HEK293T (cell line): Measurements from ENCODE around the gene ASPSCR1.

Source experiments
- CTCF ChIA-PET: fragments of 350-600 bp; formaldehyde crosslinking; extraction: SDS; loops from one replicate; lab custom pipeline; 2021; ENCODE audit warnings: antibody characterized with exemption, inconsistent platforms; lab: Yijun Ruan, JAX
- POLR2A ChIA-PET: fragments of 350-600 bp; formaldehyde crosslinking; extraction: SDS; loops from one replicate; lab custom pipeline; 2020; ENCODE audit warnings: antibody characterized with exemption, inconsistent platforms; lab: Yijun Ruan, JAX
- DNase-seq: peaks from one replicate; pipeline ENCODE4 v3.0.0; 2012; ENCODE audit warnings: mixed read lengths; ENCODE audit errors: extremely low spot score
- ARNT ChIP-seq: fragments of 450-650 bp; IDR thresholded peaks from 2 replicates; pipeline ENCODE4 v1.6.1; 2017; ENCODE audit warnings: mild to moderate bottlenecking
- BHLHE40 ChIP-seq: fragments of 450-650 bp; IDR thresholded peaks from 2 replicates; pipeline ENCODE4 v1.6.1; 2016; ENCODE audit warnings: mild to moderate bottlenecking, moderate library complexity, borderline replicate concordance
- CTBP1 ChIP-seq: fragments of 450-650 bp; IDR thresholded peaks from 2 replicates; pipeline ENCODE4 v1.6.1; 2016; ENCODE audit warnings: borderline replicate concordance
- ELF4 ChIP-seq: fragments of 450-650 bp; IDR thresholded peaks from 2 replicates; pipeline ENCODE4 v1.6.1; 2017; ENCODE audit warnings: antibody characterized with exemption
- FOXA1 ChIP-seq: fragments of 450-650 bp; IDR thresholded peaks from 2 replicates; pipeline ENCODE4 v1.6.1; 2016; ENCODE audit warnings: mild to moderate bottlenecking
- FOXK2 ChIP-seq: fragments of 450-650 bp; IDR thresholded peaks from 2 replicates; pipeline ENCODE4 v1.6.1; 2016; ENCODE audit warnings: mild to moderate bottlenecking
- FOXM1 ChIP-seq: fragments of 450-650 bp; IDR thresholded peaks from 2 replicates; pipeline ENCODE4 v1.6.1; 2017; ENCODE audit warnings: mild to moderate bottlenecking, borderline replicate concordance
- HDGF ChIP-seq: fragments of 450-650 bp; IDR thresholded peaks from 2 replicates; pipeline ENCODE4 v1.6.1; 2017; ENCODE audit warnings: antibody characterized with exemption, borderline replicate concordance
- L3MBTL2 ChIP-seq: fragments of 450-650 bp; conservative IDR thresholded peaks from 2 replicates; pipeline ENCODE4 v1.6.1; 2016; ENCODE audit warnings: mild to moderate bottlenecking
- LEF1 ChIP-seq: fragments of 450-650 bp; IDR thresholded peaks from 2 replicates; pipeline ENCODE4 v1.6.1; 2017; ENCODE audit warnings: mild to moderate bottlenecking, borderline replicate concordance
- NFRKB ChIP-seq: fragments of 450-650 bp; IDR thresholded peaks from 2 replicates; pipeline ENCODE4 v1.6.1; 2016; ENCODE audit warnings: mild to moderate bottlenecking, moderate library complexity
- SP1 ChIP-seq: fragments of 450-650 bp; IDR thresholded peaks from 2 replicates; pipeline ENCODE4 v1.6.1; 2017
- SUZ12 ChIP-seq: fragments of 450-650 bp; IDR thresholded peaks from 2 replicates; pipeline ENCODE4 v1.6.1; 2016; ENCODE audit warnings: mild to moderate bottlenecking
- TARDBP ChIP-seq: fragments of 450-650 bp; IDR thresholded peaks from 2 replicates; pipeline ENCODE4 v1.6.1; 2016
- ZNF384 ChIP-seq: fragments of 450-650 bp; IDR thresholded peaks from 2 replicates; pipeline ENCODE4 v1.6.1; 2016
- TF ChIP-seq, protein P1 (sequence below): fragments of 450-650 bp; IDR thresholded peaks from 2 replicates; pipeline ENCODE4 v1.6.1; 2016

Gene ASPSCR1

DNA sequence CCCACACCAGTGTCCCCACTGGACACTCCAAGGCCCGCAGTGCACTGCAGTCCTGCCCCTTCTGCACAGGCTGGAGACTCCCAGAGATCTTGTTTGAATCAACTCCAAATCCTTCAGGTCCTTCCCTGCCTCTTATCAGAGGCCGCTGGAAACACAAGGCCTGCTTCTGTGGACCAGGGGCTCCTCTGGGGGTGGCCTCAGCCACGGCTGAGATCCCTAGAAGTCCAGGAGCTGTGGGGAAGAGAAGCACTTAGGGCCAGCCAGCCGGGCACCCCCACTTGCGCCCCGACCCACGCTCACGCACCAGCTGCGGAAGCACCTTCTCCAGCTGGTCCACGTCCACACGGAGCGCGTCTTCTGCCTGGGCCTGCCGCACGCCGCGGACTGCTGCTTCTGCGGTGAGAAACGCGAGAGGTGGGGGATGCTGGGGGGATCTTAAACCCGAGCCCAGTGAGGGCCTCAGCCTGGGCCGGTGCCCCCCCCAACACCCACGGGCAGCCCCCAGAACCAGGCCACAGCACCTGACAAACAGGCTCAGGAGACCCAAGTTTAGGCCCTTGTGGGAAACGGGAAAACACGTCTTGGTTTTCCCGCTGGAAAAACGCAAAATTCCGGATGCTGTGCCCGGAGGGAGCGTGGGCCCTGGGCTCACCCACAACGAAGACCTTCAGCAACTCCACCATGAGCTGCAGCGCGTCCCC is 41.7 kb downstream of the ASPSCR1 start:
- ChIA-PET CTCF (interaction anchor here (0.7 to 4.4 kb wide), 6 partner anchors 10 to 84 kb away, joined by 3 to 34 read pairs (median 6); partner anchors contain the start of gene NOTUM), POLR2A (interaction anchor here (1.0 to 1.7 kb wide), 3 partner anchors 12 to 146 kb away, joined by 3 to 6 read pairs (median 3); partner anchors contain the start of gene RAC3)
- no peak for DNase-seq
- TF ChIP-seq SP1: no peak
- no peak for TF ChIP-seq FOXM1
- TF ChIP-seq FOXA1: no peak
- no peak for TF ChIP-seq BHLHE40
- no peak for TF ChIP-seq LEF1
- no peak for TF ChIP-seq FOXK2
- TF ChIP-seq TARDBP: no peak
- no peak for TF ChIP-seq SUZ12
- no peak for TF ChIP-seq ARNT
- TF ChIP-seq, protein P1, sequence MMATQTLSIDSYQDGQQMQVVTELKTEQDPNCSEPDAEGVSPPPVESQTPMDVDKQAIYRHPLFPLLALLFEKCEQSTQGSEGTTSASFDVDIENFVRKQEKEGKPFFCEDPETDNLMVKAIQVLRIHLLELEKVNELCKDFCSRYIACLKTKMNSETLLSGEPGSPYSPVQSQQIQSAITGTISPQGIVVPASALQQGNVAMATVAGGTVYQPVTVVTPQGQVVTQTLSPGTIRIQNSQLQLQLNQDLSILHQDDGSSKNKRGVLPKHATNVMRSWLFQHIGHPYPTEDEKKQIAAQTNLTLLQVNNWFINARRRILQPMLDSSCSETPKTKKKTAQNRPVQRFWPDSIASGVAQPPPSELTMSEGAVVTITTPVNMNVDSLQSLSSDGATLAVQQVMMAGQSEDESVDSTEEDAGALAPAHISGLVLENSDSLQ: no peak
- TF ChIP-seq ZNF384: no peak
- TF ChIP-seq ELF4: no peak
- TF ChIP-seq HDGF: no peak

DNA sequence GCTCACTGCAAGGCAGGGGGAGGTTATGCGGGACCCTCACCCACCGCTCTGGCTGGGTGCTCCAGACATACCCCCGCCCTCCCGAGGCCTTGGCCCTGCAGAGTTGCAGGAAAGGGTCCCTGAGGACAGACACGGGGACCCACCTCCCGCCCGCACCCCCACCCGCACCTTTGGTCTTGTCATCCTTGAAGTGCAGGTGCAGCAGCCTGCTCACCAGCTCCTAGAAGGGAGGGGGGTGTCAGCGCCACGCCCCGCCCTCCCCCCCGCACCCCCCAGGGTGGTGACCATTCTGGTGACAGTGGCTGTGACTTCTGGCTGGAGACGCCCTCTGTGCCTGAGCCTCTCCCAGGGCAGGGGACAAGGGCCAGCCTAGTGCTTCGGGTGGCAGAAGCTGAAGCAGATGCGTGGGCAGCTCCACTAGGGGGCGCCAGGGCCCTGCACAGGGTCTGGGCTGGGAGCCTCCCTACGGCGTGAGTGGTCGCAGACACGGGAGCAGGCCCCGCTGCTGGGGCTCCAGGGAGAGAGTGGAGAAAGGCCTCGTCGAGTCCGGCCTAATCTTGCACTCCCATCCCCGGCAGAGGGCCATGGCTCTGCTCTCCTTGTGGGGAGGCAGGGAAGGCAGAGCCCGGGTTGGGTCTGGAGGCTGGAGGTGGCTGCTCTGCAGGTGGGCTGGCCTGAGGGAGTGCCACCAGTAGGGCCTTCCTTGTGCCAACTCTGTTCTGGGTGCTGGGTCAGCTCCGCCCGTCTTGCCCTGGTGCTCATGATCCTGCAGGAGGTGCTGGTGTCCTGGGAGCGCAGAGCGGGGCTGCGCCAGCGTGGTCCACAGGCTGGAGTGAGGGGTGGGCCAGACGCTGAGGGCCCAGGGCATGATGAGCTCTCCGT is 42.5 kb downstream of the ASPSCR1 start:
- POLR2A ChIA-PET: interaction anchor here (1.0 to 2.8 kb wide), 5 partner anchors 12 to 147 kb away, joined by 3 to 13 read pairs (median 3); partner anchors contain the start of gene RAC3
- TF ChIP-seq NFRKB (no peak), HDGF (peak; percentile 75; the same call in 1 of the 2 replicates)
- CTCF ChIA-PET: interaction anchor here (0.7 to 4.4 kb wide), 9 partner anchors 10 to 135 kb away, joined by 3 to 34 read pairs (median 5); partner anchors contain the start of genes NOTUM and RAC3
- peak; percentile 83 for DNase-seq

DNA sequence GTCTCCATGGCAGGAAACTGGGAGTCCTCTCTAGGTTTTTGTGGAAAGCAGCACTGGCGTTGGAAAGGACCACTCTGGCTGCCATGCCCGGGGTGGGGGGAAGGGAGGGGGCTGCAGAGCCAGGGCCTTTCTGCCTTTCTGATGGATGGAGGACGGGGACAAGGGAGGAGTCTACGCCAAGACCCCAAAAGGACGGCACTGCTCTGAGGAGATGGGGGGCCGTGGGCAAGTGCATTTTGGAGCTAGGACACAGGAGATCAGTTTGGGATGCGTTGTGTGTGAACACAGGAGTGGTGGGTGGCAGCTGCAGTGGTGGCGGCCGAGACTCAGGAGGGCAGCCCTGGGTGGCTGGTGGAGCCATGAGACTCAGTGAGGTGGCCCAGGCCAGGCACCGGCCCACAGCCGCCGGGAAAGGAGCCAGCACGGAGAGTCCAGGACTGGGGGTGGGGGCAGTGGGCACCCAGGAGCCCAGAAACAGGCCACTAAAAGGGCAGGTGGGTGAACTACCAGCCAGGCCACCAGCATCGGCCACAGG is 43.2 kb downstream of the ASPSCR1 start:
- ChIA-PET POLR2A (interaction anchor here (1.0 to 2.8 kb wide), 5 partner anchors 11 to 148 kb away, joined by 3 to 13 read pairs (median 3); partner anchors contain the start of gene RAC3), CTCF (interaction anchor here (1.0 to 4.4 kb wide), 9 partner anchors 10 to 135 kb away, joined by 3 to 34 read pairs (median 5); partner anchors contain the start of genes NOTUM and RAC3)
- no peak for DNase-seq
- TF ChIP-seq, protein P1: no peak
- TF ChIP-seq ELF4: no peak

DNA sequence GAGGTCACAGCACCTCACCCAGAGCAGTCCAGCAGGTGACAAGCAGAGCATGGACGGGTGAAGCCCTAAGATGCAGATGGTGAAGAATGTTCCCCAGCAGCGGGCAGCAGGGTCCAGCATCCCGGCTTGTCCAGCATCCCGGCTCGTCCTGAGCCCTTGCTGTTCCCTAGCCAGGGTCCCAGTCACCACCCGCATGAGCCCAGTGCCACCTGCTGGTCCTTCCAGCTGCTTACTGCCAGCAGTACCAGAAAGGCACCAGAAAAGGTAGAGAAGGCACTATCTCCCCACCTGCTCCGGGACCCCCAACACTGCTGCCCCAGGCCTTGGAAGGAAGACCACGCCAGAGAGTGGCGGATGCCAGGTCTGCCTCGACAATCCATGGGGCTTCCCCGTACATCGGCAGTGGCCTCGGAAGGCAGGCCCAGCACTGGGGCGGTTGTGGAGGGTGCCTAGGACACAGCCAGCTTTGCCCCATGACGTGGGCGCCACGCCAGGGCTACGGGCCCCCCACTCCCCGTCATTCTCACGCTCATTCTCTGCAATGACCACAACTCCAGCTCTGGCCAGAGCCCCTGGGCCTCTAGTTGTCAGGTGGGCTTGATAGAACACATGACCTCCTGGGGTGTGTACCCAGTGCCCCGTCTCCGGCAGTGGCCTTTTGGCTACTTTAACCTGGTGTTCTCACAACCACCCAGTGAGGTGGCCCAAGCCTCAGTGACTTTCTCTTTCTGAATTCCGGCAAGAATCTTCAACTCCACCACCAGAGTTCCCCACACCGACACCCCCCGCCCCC is 43.9 kb downstream of the ASPSCR1 start:
- no peak for TF ChIP-seq BHLHE40
- TF ChIP-seq FOXK2: no peak
- no peak for TF ChIP-seq L3MBTL2
- TF ChIP-seq, protein P1: no peak
- TF ChIP-seq FOXA1: no peak
- no peak for TF ChIP-seq SUZ12
- TF ChIP-seq ELF4: no peak
- no peak for TF ChIP-seq CTBP1
- TF ChIP-seq NFRKB: no peak
- no peak for TF ChIP-seq ARNT
- no peak for TF ChIP-seq HDGF
- TF ChIP-seq ZNF384: no peak
- no peak for TF ChIP-seq LEF1
- no peak for TF ChIP-seq TARDBP
- DNase-seq: no peak
- ChIA-PET CTCF (interaction anchor here (1.0 to 4.4 kb wide), 7 partner anchors 9 to 97 kb away, joined by 3 to 34 read pairs (median 5); partner anchors contain the start of genes DCXR, NOTUM and RAC3), POLR2A (interaction anchor here (0.9 to 3.7 kb wide), 5 partner anchors 9 to 62 kb away, joined by 3 to 22 read pairs (median 6); partner anchors contain the start of gene DCXR)

DNA sequence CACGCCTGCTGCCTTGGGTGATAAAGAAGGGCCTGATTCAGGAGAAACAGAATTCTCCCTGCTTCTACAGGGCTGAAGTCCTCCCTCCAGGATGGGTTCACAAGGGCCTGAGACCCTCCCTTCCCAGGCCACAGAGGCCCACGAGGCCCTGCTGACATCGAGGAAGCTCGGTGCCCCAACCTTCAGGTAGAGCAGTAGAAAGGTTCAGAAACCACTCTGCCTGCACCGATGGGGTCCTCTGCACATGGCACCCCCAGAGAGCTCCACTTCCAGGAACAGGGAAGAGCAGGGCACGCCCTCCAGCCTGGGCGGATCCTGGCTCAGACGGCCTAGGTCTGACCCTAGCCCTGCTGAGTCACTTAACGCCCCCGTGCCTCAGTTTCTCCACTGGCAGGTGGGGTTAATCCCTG is 44.5 kb downstream of the ASPSCR1 start:
- ChIA-PET CTCF (interaction anchor here (0.6 to 4.4 kb wide), 7 partner anchors 8 to 179 kb away, joined by 3 to 34 read pairs (median 5); partner anchors contain the start of genes DCXR and NOTUM), POLR2A (interaction anchor here (0.9 to 3.7 kb wide), 10 partner anchors 9 to 152 kb away, joined by 3 to 22 read pairs (median 6); partner anchors contain the start of genes ASPSCR1, DCXR and PYCR1)
- no peak for DNase-seq
- TF ChIP-seq ARNT (no peak), SP1 (no peak), NFRKB (no peak), TARDBP (no peak), L3MBTL2 (no peak), CTBP1 (no peak), FOXM1 (no peak), ELF4 (no peak), ZNF384 (no peak), HDGF (no peak), BHLHE40 (no peak)
- TF ChIP-seq, protein P1: no peak
